ENCODE data around the gene GOLGA1. TPM values are rescaled to one million over a fixed set of nuclear protein-coding genes. Genes with fewer than 3 reads are reported as not detected.
A peak's percentile ranks its signal among the peaks of the same experiment; 100 is the strongest.

The GOLGA1 gene
- total and polyA plus RNA-seq, 2 of the 13 experiments (the other 11 are each of a cell fraction or from before 2014, with no cell fraction given): 12.7 to 15.9 TPM

- TF ChIP-seq ZBTB40 (IDR thresholded peaks at IDR 0.05) (no peak), ZBTB40 (CRISPR knock-in tag; IDR thresholded peaks at IDR 0.05) (no peak), ZNF484 (CRISPR knock-in tag; IDR thresholded peaks at IDR 0.05; ENCODE audit: borderline replicate concordance, low read depth) (no peak), ZNF572 (CRISPR knock-in tag; IDR thresholded peaks at IDR 0.05) (no peak), PHF20 (CRISPR knock-in tag; IDR thresholded peaks at IDR 0.05) (peak; percentile 81), MBD4 (IDR thresholded peaks at IDR 0.05; ENCODE audit: borderline replicate concordance, low read length) (no peak), HNF1B (CRISPR knock-in tag; IDR thresholded peaks at IDR 0.05) (peak; percentile 55; the same call in 1 of the 2 replicates), ZFP36L1 (CRISPR knock-in tag; IDR thresholded peaks at IDR 0.05) (no peak), TARDBP (CRISPR knock-in tag; IDR thresholded peaks at IDR 0.05) (0 out of 2 replicates have a peak, but pooled peaks have one; percentile 41), RAD51 (IDR thresholded peaks at IDR 0.05; ENCODE audit: borderline replicate concordance) (no peak), MIER2 (CRISPR knock-in tag; IDR thresholded peaks at IDR 0.05) (no peak), ZNF644 (CRISPR knock-in tag; IDR thresholded peaks at IDR 0.05; ENCODE audit: low read depth) (no peak), UBTF (CRISPR knock-in tag; IDR thresholded peaks at IDR 0.05) (peak; percentile 79), ZNF619 (CRISPR knock-in tag; IDR thresholded peaks at IDR 0.05) (peak; percentile 79; the same call in 1 of the 2 replicates), KMT2A (CRISPR knock-in tag; IDR thresholded peaks at IDR 0.05) (peak; percentile 79; the same call in 1 of the 2 replicates), ZNF563 (CRISPR knock-in tag; IDR thresholded peaks at IDR 0.05) (peak; percentile 60)
Measured at GRCh38 chr9:124868511-124869465, 72.1 kb downstream of the GOLGA1 start (continued).

All from HepG2 (cell line).